IMR-90 (cell line): ENCODE measurements around the gene SLC35F3. TPM values are rescaled to one million over a fixed set of nuclear protein-coding genes. Genes with fewer than 3 reads are reported as not detected.
A peak's percentile ranks its signal among the peaks of the same experiment; 100 is the strongest.

Experiments
- ATAC-seq: fragments of 200-7000 bp; cut with Tn5 transposase; 2 replicates; pipeline ENCODE4 v1.9.1; 2020; ENCODE audit warnings: low read depth, mild to moderate bottlenecking, moderate library complexity
- BruUV-seq: library from RNA; stranded (reverse); fragments of 400-500 nt; replicated peaks from 2 replicates; lab custom pipeline; 2021; lab: Mats Ljungman, UMichigan
- CTCF ChIA-PET: fragments of 300-600 bp; formaldehyde crosslinking; extraction: SDS; loops from one replicate; lab custom pipeline; 2021; ENCODE audit warnings: antibody characterized with exemption; lab: Yijun Ruan, JAX
- POLR2A ChIA-PET: fragments of 300-600 bp; sonication (Branson Sonifier 250); formaldehyde crosslinking; loops from one replicate; lab custom pipeline; 2022; ENCODE audit warnings: antibody characterized with exemption; ENCODE audit not compliant: unreplicated experiment; lab: Charles Lee
- DNase-seq: peaks from one replicate; pipeline ENCODE4 v3.0.0; 2013
- H2AFZ ChIP-seq: replicated peaks from 2 replicates; pipeline ENCODE3; 2013; ENCODE audit warnings: low read length, mild to moderate bottlenecking; ENCODE audit not compliant: poor library complexity
- H2AK5ac ChIP-seq: 2 replicates; pipeline ENCODE4 v1.6.1; 2013; ENCODE audit warnings: low read depth, low read length, inconsistent platforms
- H2AK9ac ChIP-seq: replicated peaks from 2 replicates; pipeline ENCODE3; 2013; ENCODE audit warnings: mild to moderate bottlenecking, low read depth, low read length, moderate library complexity; ENCODE audit not compliant: poor library complexity
- H2BK120ac ChIP-seq: 2 replicates; pipeline ENCODE4 v1.6.1; 2013; ENCODE audit warnings: low read depth, low read length, inconsistent platforms
- H2BK15ac ChIP-seq: 3 replicates; pipeline ENCODE4 v1.6.1; 2013; ENCODE audit warnings: low read depth, low read length, inconsistent platforms
- H2BK20ac ChIP-seq: 2 replicates; pipeline ENCODE4 v1.6.1; 2013; ENCODE audit warnings: low read depth, mild to moderate bottlenecking, inconsistent platforms, low read length, moderate library complexity
- H2BK5ac ChIP-seq: 2 replicates; pipeline ENCODE4 v1.6.1; 2013; ENCODE audit warnings: mild to moderate bottlenecking, low read depth, low read length, inconsistent platforms; ENCODE audit not compliant: poor library complexity, severe bottlenecking
- H3K14ac ChIP-seq: replicated peaks from 2 replicates; pipeline ENCODE4 v1.6.1; 2013; ENCODE audit warnings: low read depth, low read length, inconsistent platforms
- H3K18ac ChIP-seq: 2 replicates; pipeline ENCODE4 v1.6.1; 2013; ENCODE audit warnings: low read depth, low read length, control low read depth
- H3K23ac ChIP-seq: 2 replicates; pipeline ENCODE4 v1.6.1; 2013; ENCODE audit warnings: low read depth, low read length, inconsistent platforms
- H3K27ac ChIP-seq: 2 replicates; pipeline ENCODE4 v1.5.1; 2013; ENCODE audit warnings: mild to moderate bottlenecking, control low read depth, low read length; ENCODE audit not compliant: insufficient read depth
- H3K27me3 ChIP-seq: 2 replicates; pipeline ENCODE4 v1.6.1; 2013; ENCODE audit warnings: low read length; ENCODE audit not compliant: control insufficient read depth, insufficient read depth
- H3K36me3 ChIP-seq: 2 replicates; pipeline ENCODE4 v1.6.1; 2013; ENCODE audit warnings: low read length, mixed read lengths; ENCODE audit not compliant: control insufficient read depth, insufficient read depth
- H3K4ac ChIP-seq: 2 replicates; pipeline ENCODE4 v1.6.1; 2013; ENCODE audit warnings: low read depth, low read length, inconsistent platforms
- H3K4me1 ChIP-seq: 2 replicates; pipeline ENCODE4 v1.6.1; 2013; ENCODE audit warnings: low read length, mixed read lengths; ENCODE audit not compliant: control insufficient read depth, insufficient read depth
- H3K4me2 ChIP-seq: 2 replicates; pipeline ENCODE4 v1.6.1; 2013; ENCODE audit warnings: low read depth, mild to moderate bottlenecking, control low read depth, low read length, moderate library complexity
- H3K4me3 ChIP-seq: 2 replicates; pipeline ENCODE4 v1.5.1; 2013; ENCODE audit warnings: low read depth, mild to moderate bottlenecking, control low read depth, low read length, moderate library complexity; ENCODE audit not compliant: insufficient read depth
- H3K56ac ChIP-seq: 2 replicates; pipeline ENCODE4 v1.6.1; 2013; ENCODE audit warnings: low read length, inconsistent platforms; ENCODE audit not compliant: insufficient read depth; ENCODE audit errors: extremely low read depth
- H3K79me1 ChIP-seq, 2 experiments: 2 replicates each; pipeline ENCODE4 v1.6.1; 2013; ENCODE audit warnings: low read length in 2 of 2, inconsistent platforms in 1 of 2, low read depth in 1 of 2
- H3K9ac ChIP-seq: 2 replicates; pipeline ENCODE4 v1.6.1; 2013; ENCODE audit warnings: low read depth, low read length, control low read depth
- H3K9me1 ChIP-seq: 2 replicates; pipeline ENCODE4 v1.6.1; 2013; ENCODE audit warnings: low read length, inconsistent platforms; ENCODE audit not compliant: insufficient read depth
- H3K9me3 ChIP-seq: 2 replicates; pipeline ENCODE4 v1.6.1; 2013; ENCODE audit warnings: low read length; ENCODE audit not compliant: control insufficient read depth, insufficient read depth
- H4K20me1 ChIP-seq: 2 replicates; pipeline ENCODE4 v1.6.1; 2013; ENCODE audit warnings: low read length, inconsistent platforms; ENCODE audit not compliant: insufficient read depth
- H4K5ac ChIP-seq: 2 replicates; pipeline ENCODE4 v1.6.1; 2013; ENCODE audit warnings: mild to moderate bottlenecking, low read depth, low read length, control low read depth
- H4K8ac ChIP-seq, 2 experiments: 2 replicates each; pipeline ENCODE4 v1.6.1; 2013; ENCODE audit warnings: low read depth in 2 of 2, low read length in 2 of 2, control low read depth in 1 of 2, inconsistent platforms in 1 of 2
- H4K91ac ChIP-seq: 2 replicates; pipeline ENCODE4 v1.6.1; 2013; ENCODE audit warnings: low read depth, low read length, inconsistent platforms; ENCODE audit not compliant: insufficient read depth
- CTCF ChIP-seq: conservative IDR thresholded peaks from 2 replicates; pipeline ENCODE4 v1.5.1; 2012; ENCODE audit warnings: mild to moderate bottlenecking, low read depth, low read length, improper control_type of control experiment
- RAD21 ChIP-seq: IDR thresholded peaks from 2 replicates; pipeline ENCODE4 v1.6.1; 2012; ENCODE audit warnings: low read length, improper control_type of control experiment
- SMC3 ChIP-seq: fragments of 150-350 bp; IDR thresholded peaks from 2 replicates; pipeline ENCODE4 v1.6.1; 2016; ENCODE audit warnings: low read depth, mild to moderate bottlenecking, antibody characterized with exemption, low read length, moderate library complexity
- WGBS, 2 experiments: methylation state at CpG; one replicate each; pipeline versions ENCODE4 v1.1.5 to v1.1.7; 2013; ENCODE audit warnings: missing lambda C conversion rate in 2 of 2; ENCODE audit not compliant: insufficient read length in 1 of 2; ENCODE audit errors: extremely low coverage in 2 of 2; 5-methylcytosine and 5-hydroxymethylcytosine counted together
- dilution Hi-C: fragments of 300-500 bp; cut with HindIII; formaldehyde crosslinking; loops from one replicate; pipeline ENCODE4 v1.14.3; 2018; ENCODE audit warnings: low sequenced_read_pairs; ENCODE audit not compliant: unreplicated experiment
- in situ Hi-C: fragments of 300-500 bp; cut with MboI; formaldehyde crosslinking; loops from 3 replicates; pipeline ENCODE4 v1.14.3; 2019; ENCODE audit warnings: low sequenced_read_pairs, inconsistent platforms, mixed read lengths
- intact Hi-C: fragments of 100-400 bp; cut with micrococcal nuclease; formaldehyde crosslinking; loops from 2 replicates; pipeline ENCODE4 v1.10.0; 2022
- polyA plus RNA-seq, 3 experiments: library from polyadenylated mRNA; depleted of rRNA; stranded (reverse); fragments of >200 nt; gene quantifications; 2 replicates each; pipeline ENCODE4 v1.2.3, GENCODE V29; 2012; ENCODE audit warnings: low replicate concordance in 1 of 3
- total RNA-seq: library from RNA; depleted of rRNA; stranded (reverse); fragments of >200 nt; gene quantifications from 2 replicates; pipeline ENCODE4 v1.2.3, GENCODE V29; 2012

SLC35F3 gene
- total and polyA plus RNA-seq, 2 of the 4 experiments (the other 2 are of a cell fraction): under 0.01 to 0.17 TPM

- Histone ChIP-seq H2BK5ac (no peak overlapping the region), H2AK5ac (no peak overlapping the region), H3K14ac (no peak overlapping the region), H2BK15ac (no peak overlapping the region), H3K23ac (no peak overlapping the region), H3K27me3 (peaks cover 4% of the 10 kb centered on the region), H3K18ac (no peak overlapping the region), H3K4ac (no peak overlapping the region), H2BK120ac (no peak overlapping the region), H4K8ac (no peak overlapping the region), H3K4me1 (peaks cover 3% of the 10 kb centered on the region), H3K9me1 (no peaks in the 10 kb centered on the region), H3K9ac (no peak overlapping the region), H3K27ac (no peak overlapping the region), H4K91ac (no peak overlapping the region), H2BK20ac (no peak overlapping the region), H4K20me1 (no peaks in the 10 kb centered on the region), H3K79me1 (no peaks in the 10 kb centered on the region), H3K56ac (no peak overlapping the region), H3K4me2 (no peak overlapping the region), H3K9me3 (no peaks in the 10 kb centered on the region), H3K4me3 (no peak overlapping the region), H2AFZ (no peak overlapping the region), H2AK9ac (no peak overlapping the region), H4K5ac (no peak overlapping the region), H3K36me3 (no peaks in the 10 kb centered on the region)
- POLR2A ChIA-PET: no interaction called here
- intact Hi-C loops (loop anchor here (5.0 kb wide), 1 partner anchor 154 kb away; the partner anchor contains the start of gene TARBP1), in situ Hi-C loops (loop anchor here (25.0 kb wide), 1 partner anchor 186 kb away; no protein-coding TSS in a partner anchor), dilution Hi-C loops (no loop called here)
- CTCF ChIA-PET: no interaction called here
- DNase-seq (peak; percentile 17), ATAC-seq (no peak)
- WGBS, 2 experiments: no CpG with 5 or more reads among the region's 13 CpGs
- no TSS peak for BruUV-seq
- TF ChIP-seq RAD21: peak; percentile 39; the same call in 1 of the 2 replicates
- no peak for TF ChIP-seq SMC3
- peak; percentile 28; the same call in 1 of the 2 replicates for TF ChIP-seq CTCF
These were observed 418.5 kb downstream of the SLC35F3 start for GRCh38 chr1:234322979-234323378.
